ENCODE results near the gene TMEM266. TPM values are rescaled to one million over a fixed set of nuclear protein-coding genes. Genes with fewer than 3 reads are reported as not detected.
"Not testable (repeated sequence)": the region's sequence is repeated elsewhere in the genome, so short reads cannot be mapped to it uniquely, and the experiment has no call there.

The TMEM266 gene
- polyA plus RNA-seq, 3 donors, result not detected

DNA sequence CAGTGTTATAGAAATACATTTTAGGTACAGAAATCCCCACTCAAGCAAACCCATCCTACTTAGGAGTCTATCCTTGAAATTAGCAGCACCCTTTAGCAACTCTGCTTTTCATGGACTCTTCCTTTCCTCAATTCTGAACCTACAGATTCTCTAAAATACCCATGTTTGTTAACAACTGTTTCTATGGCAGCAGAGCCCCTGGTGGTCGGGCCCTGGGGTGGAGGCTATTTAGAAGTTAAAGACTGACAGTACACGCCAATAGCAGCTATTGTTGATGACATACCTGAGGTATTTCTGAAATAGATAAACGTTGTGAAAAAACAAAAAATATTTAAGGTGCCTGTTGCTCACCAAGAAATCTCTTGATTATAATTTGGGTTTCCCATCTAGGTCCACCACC is 24.2 kb upstream of the TMEM266 start:
- Mint-ChIP-seq H3K36me3 (no peaks in the 10 kb centered on the region), H3K9me3 (peaks cover 0 to 6% (median 0%) of the 10 kb centered on the region in 7 donors), H3K4me1 (peaks cover 14% of the 10 kb centered on the region), H3K4me3 (no peak overlapping the region), H3K27ac (no peak overlapping the region), H3K27me3 (ENCODE audit: low read depth in 3 of 3) (no peaks in the 10 kb centered on the region)
- no peaks in the 10 kb centered on the region for H3K4me1 ChIP-seq (ENCODE audit: control insufficient read depth in 1 of 2, insufficient read depth in 2 of 2, low read length in 2 of 2)
- peaks cover 0 to 2% of the 10 kb centered on the region in 2 donors for H3K9me3 ChIP-seq (replicated peaks in 1 of 2; ENCODE audit: control insufficient read depth in 1 of 2, insufficient read depth in 1 of 2, low read length in 2 of 2)
- no peak overlapping the region for H3K4me2 ChIP-seq (replicated peaks; ENCODE audit: extremely low read depth, low read length, poor library complexity, severe bottlenecking)
- no CpG with 5 or more reads among the region's 3 CpGs for WGBS (ENCODE audit: insufficient coverage)
- TF ChIP-seq, protein P1, sequence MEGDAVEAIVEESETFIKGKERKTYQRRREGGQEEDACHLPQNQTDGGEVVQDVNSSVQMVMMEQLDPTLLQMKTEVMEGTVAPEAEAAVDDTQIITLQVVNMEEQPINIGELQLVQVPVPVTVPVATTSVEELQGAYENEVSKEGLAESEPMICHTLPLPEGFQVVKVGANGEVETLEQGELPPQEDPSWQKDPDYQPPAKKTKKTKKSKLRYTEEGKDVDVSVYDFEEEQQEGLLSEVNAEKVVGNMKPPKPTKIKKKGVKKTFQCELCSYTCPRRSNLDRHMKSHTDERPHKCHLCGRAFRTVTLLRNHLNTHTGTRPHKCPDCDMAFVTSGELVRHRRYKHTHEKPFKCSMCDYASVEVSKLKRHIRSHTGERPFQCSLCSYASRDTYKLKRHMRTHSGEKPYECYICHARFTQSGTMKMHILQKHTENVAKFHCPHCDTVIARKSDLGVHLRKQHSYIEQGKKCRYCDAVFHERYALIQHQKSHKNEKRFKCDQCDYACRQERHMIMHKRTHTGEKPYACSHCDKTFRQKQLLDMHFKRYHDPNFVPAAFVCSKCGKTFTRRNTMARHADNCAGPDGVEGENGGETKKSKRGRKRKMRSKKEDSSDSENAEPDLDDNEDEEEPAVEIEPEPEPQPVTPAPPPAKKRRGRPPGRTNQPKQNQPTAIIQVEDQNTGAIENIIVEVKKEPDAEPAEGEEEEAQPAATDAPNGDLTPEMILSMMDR (IDR thresholded peaks at IDR 0.05), result no peak
- no peaks in the 10 kb centered on the region for H4K20me1 ChIP-seq (ENCODE audit: insufficient read depth, low read length)
- no peak overlapping the region for H3K9ac ChIP-seq (ENCODE audit: insufficient read depth, low read length, poor library complexity, severe bottlenecking)
- no peak overlapping the region for H3K4me3 ChIP-seq (replicated peaks in 1 of 3; ENCODE audit: low read depth in 2 of 3, low read length in 3 of 3)
- no peaks in the 10 kb centered on the region for H3K79me2 ChIP-seq (ENCODE audit: insufficient read depth, low read length)
- no peak overlapping the region for H2AFZ ChIP-seq (ENCODE audit: insufficient read depth, low read depth, low read length, poor library complexity, severe bottlenecking)
- no peaks in the 10 kb centered on the region for H3K36me3 ChIP-seq (replicated peaks in 1 of 2; ENCODE audit: control insufficient read depth in 1 of 2, insufficient read depth in 2 of 2, low read length in 2 of 2)
- H3K27ac ChIP-seq (ENCODE audit: low read depth in 1 of 2, low read length in 2 of 2), result no peak overlapping the region
- DNase-seq, result no peak
- no peaks in the 10 kb centered on the region for H3K27me3 ChIP-seq (ENCODE audit: control insufficient read depth in 2 of 2, insufficient read depth in 2 of 2, low read length in 2 of 2)
- intact Hi-C loops (cut with micrococcal nuclease), result no loop called here

DNA sequence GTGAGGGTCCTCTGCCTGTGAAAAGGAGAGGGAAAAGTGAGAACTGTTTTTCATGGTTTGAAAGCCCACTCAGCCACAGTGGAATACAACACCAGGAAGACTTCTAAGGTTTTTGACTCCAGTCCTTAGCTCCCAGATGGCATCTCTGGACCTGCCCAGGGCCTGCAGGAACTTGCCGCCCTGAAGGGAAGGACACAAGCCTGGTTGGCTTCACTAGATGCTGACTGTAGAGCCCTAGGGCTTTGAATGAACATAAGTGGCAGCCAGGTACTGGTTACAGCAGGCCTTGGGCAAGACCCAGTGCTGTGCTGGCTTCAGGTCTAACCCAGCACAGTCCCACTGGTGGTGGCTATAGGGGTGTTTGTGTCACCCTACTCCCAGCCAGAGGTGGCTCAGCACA is 21.3 kb upstream of the TMEM266 start:
- H3K4me3 Mint-ChIP-seq, result no peak overlapping the region
- H3K4me1 Mint-ChIP-seq, result peaks cover 10% of the 10 kb centered on the region
- Histone ChIP-seq H3K27ac (ENCODE audit: low read depth in 1 of 2, low read length in 2 of 2) (no peak overlapping the region), H3K79me2 (ENCODE audit: insufficient read depth, low read length) (no peaks in the 10 kb centered on the region), H2AFZ (ENCODE audit: insufficient read depth, low read depth, low read length, poor library complexity, severe bottlenecking) (no peak overlapping the region), H3K9me3 (replicated peaks in 1 of 2; ENCODE audit: control insufficient read depth in 1 of 2, insufficient read depth in 1 of 2, low read length in 2 of 2) (peaks cover 4 to 7% of the 10 kb centered on the region in 2 donors), H3K4me3 (replicated peaks in 1 of 3; ENCODE audit: low read depth in 2 of 3, low read length in 3 of 3) (no peak overlapping the region), H3K36me3 (replicated peaks in 1 of 2; ENCODE audit: control insufficient read depth in 1 of 2, insufficient read depth in 2 of 2, low read length in 2 of 2) (no peaks in the 10 kb centered on the region), H3K4me2 (replicated peaks; ENCODE audit: extremely low read depth, low read length, poor library complexity, severe bottlenecking) (no peak overlapping the region), H3K9ac (ENCODE audit: insufficient read depth, low read length, poor library complexity, severe bottlenecking) (no peak overlapping the region), H4K20me1 (ENCODE audit: insufficient read depth, low read length) (no peaks in the 10 kb centered on the region), H3K4me1 (ENCODE audit: control insufficient read depth in 1 of 2, insufficient read depth in 2 of 2, low read length in 2 of 2) (no peaks in the 10 kb centered on the region), H3K27me3 (ENCODE audit: control insufficient read depth in 2 of 2, insufficient read depth in 2 of 2, low read length in 2 of 2) (no peaks in the 10 kb centered on the region)
- intact Hi-C loops (cut with micrococcal nuclease), result no loop called here
- no peak for DNase-seq
- H3K36me3 Mint-ChIP-seq, result peaks cover 3 to 13% of the 10 kb centered on the region in 2 donors
- TF ChIP-seq, protein P1 (IDR thresholded peaks at IDR 0.05), result no peak
- H3K9me3 Mint-ChIP-seq, result peaks cover 9 to 21% (median 17%) of the 10 kb centered on the region in 7 donors
- peak overlapping the region in 1 of 7 donors; percentile 28 for H3K27ac Mint-ChIP-seq
- 100% methylated on average over 1 of the region's 1 CpG for WGBS (ENCODE audit: insufficient coverage)
- H3K27me3 Mint-ChIP-seq (ENCODE audit: low read depth in 3 of 3), result no peaks in the 10 kb centered on the region

DNA sequence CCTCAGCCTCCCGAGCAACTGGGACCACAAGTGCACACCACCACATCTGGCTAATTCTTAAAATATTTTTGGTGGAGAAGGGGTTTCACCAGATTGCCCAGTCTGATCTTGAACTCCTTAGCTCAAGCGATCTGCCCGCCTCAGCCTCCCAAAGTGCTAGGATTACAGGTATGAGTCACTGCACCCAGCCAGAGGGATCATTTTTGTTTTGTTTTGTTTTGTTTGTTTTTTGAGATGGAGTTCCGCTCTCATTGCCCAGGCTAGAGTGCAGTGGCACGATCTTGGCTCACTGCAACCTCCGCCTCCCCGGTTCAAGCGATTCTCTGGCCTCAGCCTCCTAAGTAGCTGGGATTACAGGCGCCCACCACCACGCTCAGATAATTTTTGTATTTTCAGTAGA is 5.6 kb upstream of the TMEM266 start:
- H2AFZ ChIP-seq (ENCODE audit: insufficient read depth, low read depth, low read length, poor library complexity, severe bottlenecking); H3K36me3 ChIP-seq (replicated peaks in 1 of 2; ENCODE audit: control insufficient read depth in 1 of 2, insufficient read depth in 2 of 2, low read length in 2 of 2); H3K4me2 ChIP-seq (replicated peaks; ENCODE audit: extremely low read depth, low read length, poor library complexity, severe bottlenecking); H3K9me3 Mint-ChIP-seq; H3K27ac Mint-ChIP-seq; intact Hi-C loops (cut with micrococcal nuclease); H3K4me3 ChIP-seq (replicated peaks in 1 of 3; ENCODE audit: low read depth in 2 of 3, low read length in 3 of 3); H3K4me3 Mint-ChIP-seq; H3K9me3 ChIP-seq (replicated peaks in 1 of 2; ENCODE audit: control insufficient read depth in 1 of 2, insufficient read depth in 1 of 2, low read length in 2 of 2); H4K20me1 ChIP-seq (ENCODE audit: insufficient read depth, low read length); DNase-seq; H3K27ac ChIP-seq (ENCODE audit: low read depth in 1 of 2, low read length in 2 of 2); H3K36me3 Mint-ChIP-seq; H3K9ac ChIP-seq (ENCODE audit: insufficient read depth, low read length, poor library complexity, severe bottlenecking): not testable (repeated sequence)
- Mint-ChIP-seq H3K27me3 (ENCODE audit: low read depth in 3 of 3) (peaks cover 7 to 15% (median 12%) of the 10 kb centered on the region in 3 donors), H3K4me1 (peaks cover 26% of the 10 kb centered on the region)
- Histone ChIP-seq H3K79me2 (ENCODE audit: insufficient read depth, low read length) (peaks cover 16% of the 10 kb centered on the region), H3K4me1 (ENCODE audit: control insufficient read depth in 1 of 2, insufficient read depth in 2 of 2, low read length in 2 of 2) (peaks cover 17 to 22% of the 10 kb centered on the region in 2 donors), H3K27me3 (ENCODE audit: control insufficient read depth in 2 of 2, insufficient read depth in 2 of 2, low read length in 2 of 2) (peaks cover 10 to 12% of the 10 kb centered on the region in 2 donors)
- WGBS (ENCODE audit: insufficient coverage), result 100% methylated on average over 7 of the region's 10 CpGs

Data from CD14-positive monocyte (primary cell).